Stimulated activated naive B cell treated with anti-CD40 and anti-IgM and Interleukin-4, amounts not matched to agents 10 μg/mL and 1 μg/mL and 100 μg/mL, for 72 hours (primary cell): ENCODE data around the gene BOD1L2.

Source experiments
- ATAC-seq, 2 donors: fragments of 150-1000 bp; cut with Tn5 transposase; replicated peaks; 2 replicates each; pipeline ENCODE4 v1.10.0; 2021; ENCODE audit warnings: moderate library complexity in 1 of 2
- DNase-seq: peaks from one replicate; pipeline ENCODE4 v3.0.0; 2021
- H3K27ac Mint-ChIP-seq: one replicate; pipeline ENCODE4 v1.8.0; 2022; ENCODE audit warnings: mild to moderate bottlenecking, mixed read lengths
- H3K27me3 Mint-ChIP-seq, 2 donors: one replicate each; pipeline ENCODE4 v1.8.0; 2022; ENCODE audit warnings: mixed read lengths in 2 of 2
- H3K36me3 Mint-ChIP-seq, 2 donors: one replicate each; pipeline ENCODE4 v1.8.0; 2022; ENCODE audit warnings: mixed read lengths in 2 of 2, mild to moderate bottlenecking in 1 of 2
- H3K4me1 Mint-ChIP-seq, 2 donors: one replicate each; pipeline ENCODE4 v1.8.0; 2022; ENCODE audit warnings: mixed read lengths in 2 of 2, mild to moderate bottlenecking in 1 of 2
- H3K4me3 Mint-ChIP-seq, 2 donors: one replicate each; pipeline ENCODE4 v1.8.0; 2022; ENCODE audit warnings: mild to moderate bottlenecking in 2 of 2, mixed read lengths in 2 of 2, moderate library complexity in 1 of 2
- H3K9me3 Mint-ChIP-seq, 2 donors: one replicate each; pipeline ENCODE4 v1.8.0; 2022; ENCODE audit warnings: mixed read lengths in 2 of 2, mild to moderate bottlenecking in 1 of 2

The BOD1L2 gene

DNA sequence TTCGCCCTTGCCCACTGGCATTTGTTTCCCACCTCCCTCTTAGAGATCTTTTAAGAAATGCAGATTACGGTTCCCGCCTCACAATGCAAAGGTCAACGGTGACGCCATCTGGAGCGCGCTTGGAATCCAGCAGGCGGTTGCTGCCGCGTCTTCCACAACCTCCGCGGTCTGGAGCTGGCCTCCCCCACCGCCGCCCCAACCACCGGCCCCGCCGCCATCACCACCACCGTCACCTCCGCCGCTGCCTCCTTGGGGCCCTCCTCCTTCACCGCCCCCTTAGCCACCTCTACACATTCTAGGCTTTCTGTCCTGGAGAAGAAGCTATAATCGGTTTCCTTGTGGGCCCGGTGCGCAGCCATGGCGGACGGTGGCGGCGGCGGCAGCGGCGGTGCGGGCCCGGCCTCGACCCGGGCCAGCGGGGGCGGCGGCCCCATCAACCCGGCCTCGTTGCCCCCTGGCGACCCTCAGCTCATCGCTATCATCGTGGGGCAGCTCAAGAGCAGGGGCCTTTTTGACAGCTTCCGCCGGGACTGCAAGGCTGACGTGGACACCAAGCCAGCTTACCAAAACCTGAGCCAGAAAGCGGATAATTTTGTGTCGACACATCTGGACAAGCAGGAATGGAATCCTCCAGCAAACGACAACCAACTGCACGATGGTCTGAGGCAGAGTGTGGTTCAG lies at the start of gene BOD1L2:
Gene BOD1L2, plus strand, starts transcription at position 132 of the 681 bp plus-strand sequence. Its CDS starts 226 bp downstream, at position 358.
- ATAC-seq (no peak), DNase-seq (no peak)
- peaks cover 0 to 1% of the 10 kb centered on the region in 2 donors for H3K36me3 Mint-ChIP-seq
- no peak within 1 kb of the TSS for H3K4me3 Mint-ChIP-seq
- H3K9me3 Mint-ChIP-seq, result peaks cover 4 to 7% of the 10 kb centered on the region in 2 donors
- H3K4me1 Mint-ChIP-seq, result peaks cover 3 to 6% of the 10 kb centered on the region in 2 donors
- H3K27me3 Mint-ChIP-seq, result peaks cover 43 to 71% of the 10 kb centered on the region in 2 donors
- H3K27ac Mint-ChIP-seq, result no peak within 1 kb of the TSS

DNA sequence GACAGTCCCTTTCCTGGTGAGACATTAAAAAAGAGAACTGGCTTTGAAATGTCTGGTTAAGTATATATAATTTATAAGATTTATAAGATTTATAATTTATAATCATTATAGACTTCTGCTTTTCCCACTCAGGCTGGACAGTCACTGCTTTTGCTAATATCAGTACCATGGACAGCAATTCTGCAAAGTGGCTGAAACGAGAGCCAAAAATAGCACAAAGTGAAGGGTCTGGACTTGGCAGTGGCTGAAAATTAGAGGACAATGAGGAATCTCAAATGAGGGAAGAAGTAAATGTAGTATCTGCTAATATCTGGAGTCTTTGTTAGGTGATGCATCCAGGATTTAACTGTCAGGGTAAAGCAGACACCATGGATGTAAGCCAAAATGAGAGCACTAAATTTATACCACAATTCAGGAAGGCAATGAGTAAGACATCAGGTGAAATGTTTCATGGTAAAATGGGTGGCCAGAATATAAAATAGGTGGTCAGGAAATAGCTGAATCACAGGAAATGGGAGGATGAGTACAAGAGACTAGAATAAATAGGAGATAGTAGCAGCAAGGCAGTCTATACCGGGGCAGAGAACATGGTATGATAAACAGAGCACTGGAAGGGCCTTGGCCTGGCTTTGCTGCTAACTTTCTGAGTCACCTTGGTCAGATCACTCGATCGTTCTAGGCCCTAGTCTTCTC lies 39.6 kb upstream of the BOD1L2 start:
- Mint-ChIP-seq H3K4me1 (no peaks in the 10 kb centered on the region), H3K9me3 (peaks cover 16 to 22% of the 10 kb centered on the region in 2 donors), H3K36me3 (peaks cover 2 to 6% of the 10 kb centered on the region in 2 donors), H3K27me3 (peaks cover 49 to 73% of the 10 kb centered on the region in 2 donors), H3K27ac (no peak overlapping the region), H3K4me3 (no peak overlapping the region)
- ATAC-seq (no peak), DNase-seq (no peak)

DNA sequence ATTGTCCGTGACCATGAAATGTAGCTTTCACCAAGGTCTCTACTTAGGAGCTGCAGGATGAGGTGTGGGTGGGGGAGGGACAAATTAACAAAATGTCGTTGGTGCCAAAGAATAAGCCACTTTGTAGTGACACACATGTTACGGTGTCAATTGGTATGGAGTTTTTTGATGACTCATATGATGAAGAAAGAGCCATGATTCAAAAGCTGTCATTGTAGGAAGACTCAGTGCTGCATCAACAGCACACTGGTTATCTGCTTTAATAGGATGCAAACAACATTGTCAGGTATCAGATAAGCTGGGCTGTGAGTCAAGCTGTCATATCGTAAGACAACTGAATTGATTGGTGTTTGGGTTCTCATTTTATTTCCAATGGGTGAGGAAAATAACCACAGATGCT lies 36.6 kb upstream of the BOD1L2 start:
- no peak overlapping the region for H3K4me3 Mint-ChIP-seq

DNA sequence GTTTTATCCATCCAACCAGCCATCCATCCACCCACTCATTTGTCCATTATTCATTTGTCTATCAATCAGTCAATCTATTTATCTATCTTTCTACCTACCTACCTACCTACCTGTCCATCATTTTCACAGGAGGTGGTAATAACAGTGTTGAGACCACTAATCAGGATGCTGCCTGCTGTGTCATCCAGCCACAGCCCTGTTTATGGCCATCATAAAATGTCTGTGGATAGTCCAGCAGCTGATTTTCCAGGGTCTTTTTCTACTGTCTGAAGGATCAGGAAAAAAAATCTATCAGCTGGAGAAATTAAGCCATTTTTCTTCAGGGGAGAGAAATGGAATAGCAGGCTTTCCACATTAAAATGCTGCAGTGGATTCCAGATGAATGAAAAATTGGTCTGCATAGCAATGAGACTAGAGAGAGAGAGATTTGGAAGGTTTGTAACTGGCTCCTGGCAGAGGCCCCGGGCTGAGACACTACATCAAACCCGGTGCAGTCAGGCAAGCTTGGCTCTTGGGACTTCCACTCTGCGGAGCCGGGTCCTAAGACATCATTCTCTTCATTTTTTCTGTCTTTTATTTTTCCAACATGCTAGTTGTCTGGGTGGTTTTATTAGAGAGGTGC lies 33.0 kb upstream of the BOD1L2 start:
- peaks cover 51 to 85% of the 10 kb centered on the region in 2 donors for H3K27me3 Mint-ChIP-seq
- H3K4me1 Mint-ChIP-seq, result no peaks in the 10 kb centered on the region
- H3K9me3 Mint-ChIP-seq, result peaks cover 7 to 10% of the 10 kb centered on the region in 2 donors
- H3K36me3 Mint-ChIP-seq, result no peaks in the 10 kb centered on the region
- H3K27ac Mint-ChIP-seq, result no peak overlapping the region
- ATAC-seq (no peak), DNase-seq (no peak)
- no peak overlapping the region for H3K4me3 Mint-ChIP-seq

More for the DNA sequence above, 36.6 kb upstream of the BOD1L2 start:
- no peak for ATAC-seq
- Mint-ChIP-seq H3K4me1 (no peaks in the 10 kb centered on the region), H3K36me3 (no peaks in the 10 kb centered on the region), H3K27ac (no peak overlapping the region), H3K9me3 (peaks cover 7 to 12% of the 10 kb centered on the region in 2 donors), H3K27me3 (peaks cover 50 to 79% of the 10 kb centered on the region in 2 donors)
- no peak for DNase-seq

DNA sequence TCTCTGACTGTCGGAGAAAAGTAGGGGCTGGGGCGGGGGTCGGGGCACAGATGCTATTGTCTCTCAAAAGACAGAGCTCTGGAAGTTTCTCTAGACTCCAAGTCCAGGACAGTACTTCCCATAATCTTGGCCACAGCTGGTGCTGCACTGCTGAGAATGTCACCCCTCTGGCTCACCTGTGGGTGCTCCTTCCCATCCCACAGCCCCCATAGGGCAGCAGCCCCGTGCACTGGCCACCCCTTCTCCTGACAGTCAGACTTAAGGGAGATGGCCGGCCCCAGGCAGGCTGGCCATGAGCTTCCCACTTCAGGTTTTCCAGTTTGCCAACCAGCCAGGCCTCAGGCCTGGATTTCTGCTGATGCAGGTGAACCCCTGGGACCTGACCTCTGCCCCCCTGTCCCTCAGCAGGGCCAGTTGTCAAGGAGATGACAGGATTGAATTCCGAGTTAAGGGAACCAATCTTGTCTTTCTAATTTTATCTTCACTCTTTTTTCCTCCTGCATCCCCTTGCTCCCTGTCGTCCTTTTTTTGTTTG lies 30.2 kb upstream of the BOD1L2 start:
- no peak overlapping the region for H3K27ac Mint-ChIP-seq
- no peak for ATAC-seq
- H3K36me3 Mint-ChIP-seq, result no peaks in the 10 kb centered on the region
- H3K4me3 Mint-ChIP-seq, result no peak overlapping the region
- H3K4me1 Mint-ChIP-seq, result no peaks in the 10 kb centered on the region
- peaks cover 50 to 74% of the 10 kb centered on the region in 2 donors for H3K27me3 Mint-ChIP-seq
- H3K9me3 Mint-ChIP-seq, result peaks cover 1 to 4% of the 10 kb centered on the region in 2 donors
- DNase-seq, result no peak

DNA sequence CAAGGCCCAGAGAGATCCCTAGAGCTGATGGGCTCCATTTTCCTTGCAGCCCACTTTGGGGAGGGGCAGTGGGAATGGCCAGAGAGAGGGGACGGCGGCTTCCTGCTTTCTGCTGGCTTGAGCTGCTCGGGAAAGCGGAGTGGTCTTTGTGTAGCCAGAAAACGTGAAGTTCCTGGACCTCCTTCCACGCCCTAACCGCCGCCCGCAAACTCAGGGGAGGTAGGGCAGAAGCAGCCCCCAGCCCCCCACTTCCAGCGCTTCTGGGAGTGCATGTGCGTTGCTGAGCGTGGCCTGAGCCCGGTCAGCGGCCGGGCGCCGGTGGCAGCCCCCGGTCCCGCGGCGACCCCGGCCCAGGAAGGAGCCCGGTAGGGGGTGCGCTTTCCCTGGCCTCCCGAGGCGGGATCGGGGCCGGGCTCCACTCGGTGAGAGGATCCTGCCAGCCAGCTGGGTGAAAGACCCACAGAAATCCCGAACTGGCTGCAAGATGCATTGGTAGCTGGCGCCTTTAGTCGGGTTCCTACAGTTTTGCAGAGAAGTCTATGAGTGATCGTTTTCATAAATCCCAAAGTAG lies 25.3 kb upstream of the BOD1L2 start:
- DNase-seq (no peak), ATAC-seq (no peak)
- no peaks in the 10 kb centered on the region for H3K36me3 Mint-ChIP-seq
- H3K4me3 Mint-ChIP-seq, result no peak overlapping the region
- no peaks in the 10 kb centered on the region for H3K4me1 Mint-ChIP-seq
- H3K27ac Mint-ChIP-seq, result no peak overlapping the region
- peaks cover 43 to 57% of the 10 kb centered on the region in 2 donors for H3K27me3 Mint-ChIP-seq
- H3K9me3 Mint-ChIP-seq, result no peaks in the 10 kb centered on the region

DNA sequence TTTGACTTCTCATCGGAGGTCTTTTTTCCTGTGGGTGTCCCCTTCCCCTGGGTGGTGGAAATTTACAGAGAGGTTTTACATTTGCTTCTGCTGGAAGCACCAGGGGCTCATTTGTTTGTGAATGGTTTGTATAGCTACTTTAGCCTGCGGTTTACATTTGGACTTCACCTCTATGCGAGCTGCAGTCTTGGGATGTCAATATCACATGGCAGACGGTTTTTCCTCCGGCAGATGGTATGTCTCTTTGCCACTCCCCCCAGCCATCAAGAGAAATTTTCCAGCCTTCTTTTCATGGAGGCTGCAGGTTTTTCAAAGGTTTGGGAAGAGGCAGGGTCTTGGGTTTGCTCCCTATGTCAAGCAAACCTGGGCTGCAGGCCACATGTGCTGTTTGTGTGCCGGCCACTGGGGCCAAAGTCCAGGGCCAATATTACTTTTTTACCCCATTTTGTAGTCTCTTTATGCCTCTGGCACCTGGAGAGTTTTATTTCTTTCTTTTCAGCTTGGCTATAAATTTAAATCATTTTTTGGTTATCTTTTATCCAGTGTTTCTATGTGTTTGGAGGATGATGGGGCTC lies 23.9 kb upstream of the BOD1L2 start:
- Mint-ChIP-seq H3K9me3 (no peaks in the 10 kb centered on the region), H3K27me3 (peaks cover 41 to 53% of the 10 kb centered on the region in 2 donors), H3K4me1 (no peaks in the 10 kb centered on the region), H3K27ac (no peak overlapping the region), H3K4me3 (no peak overlapping the region), H3K36me3 (no peaks in the 10 kb centered on the region)
- no peak for DNase-seq
- no peak for ATAC-seq

DNA sequence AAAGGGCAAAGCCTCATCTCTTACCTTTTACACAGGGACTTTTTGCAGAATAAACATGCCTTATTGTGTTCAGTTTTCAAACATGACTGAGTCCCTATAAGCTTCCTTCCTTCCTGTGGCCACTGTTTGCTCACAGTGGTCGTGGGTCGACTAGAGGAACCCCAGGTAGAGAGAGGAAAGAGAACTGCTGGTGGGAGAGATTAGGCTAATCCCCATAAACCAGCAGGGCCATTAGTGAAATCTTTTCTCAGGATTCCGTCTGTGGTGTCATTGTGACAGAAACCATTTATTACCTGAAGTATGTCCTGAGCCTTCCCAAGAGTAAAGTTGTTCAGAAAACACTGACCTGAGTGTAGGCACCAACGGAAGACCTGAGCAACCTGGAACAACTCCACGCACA lies 21.3 kb upstream of the BOD1L2 start:
- Mint-ChIP-seq H3K36me3 (no peaks in the 10 kb centered on the region), H3K9me3 (no peaks in the 10 kb centered on the region), H3K27me3 (peaks cover 51 to 63% of the 10 kb centered on the region in 2 donors), H3K4me3 (no peak overlapping the region), H3K27ac (no peak overlapping the region), H3K4me1 (no peaks in the 10 kb centered on the region)
- DNase-seq (no peak), ATAC-seq (no peak)

DNA sequence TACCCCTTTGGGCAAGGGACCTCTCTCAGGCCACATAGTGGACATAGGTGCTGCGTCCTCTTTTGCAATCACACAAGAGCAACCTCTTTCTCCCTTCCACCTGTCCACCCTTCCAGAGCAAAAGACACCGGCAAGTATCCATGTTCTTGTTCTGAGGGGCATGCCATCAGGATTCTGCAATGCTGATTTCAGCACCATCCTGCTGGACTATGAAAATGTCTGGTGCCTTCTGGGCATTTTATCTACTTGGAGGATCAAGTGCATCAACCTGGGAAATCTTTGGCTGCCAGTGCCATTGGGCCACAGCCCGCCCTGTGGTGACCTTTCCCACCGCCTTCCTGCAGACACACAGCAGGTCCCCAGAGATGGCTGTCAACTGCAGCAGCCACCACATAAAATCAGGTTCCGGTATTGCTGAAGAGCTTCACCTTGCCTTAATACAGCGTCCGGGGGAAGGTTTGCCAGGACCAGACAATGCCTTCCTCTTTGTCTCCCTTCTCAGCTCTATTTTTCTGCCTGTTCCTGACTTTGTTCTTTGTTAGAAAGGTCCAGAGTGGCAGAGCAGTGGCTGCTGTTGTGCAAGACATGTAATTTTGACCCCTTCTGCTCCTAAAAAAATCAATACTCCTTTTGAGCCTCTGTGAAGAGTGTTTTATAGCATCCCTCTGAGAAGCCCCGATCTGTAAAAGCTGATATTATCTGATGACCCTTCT lies 18.5 kb upstream of the BOD1L2 start:
- H3K36me3 Mint-ChIP-seq, result no peaks in the 10 kb centered on the region

DNA sequence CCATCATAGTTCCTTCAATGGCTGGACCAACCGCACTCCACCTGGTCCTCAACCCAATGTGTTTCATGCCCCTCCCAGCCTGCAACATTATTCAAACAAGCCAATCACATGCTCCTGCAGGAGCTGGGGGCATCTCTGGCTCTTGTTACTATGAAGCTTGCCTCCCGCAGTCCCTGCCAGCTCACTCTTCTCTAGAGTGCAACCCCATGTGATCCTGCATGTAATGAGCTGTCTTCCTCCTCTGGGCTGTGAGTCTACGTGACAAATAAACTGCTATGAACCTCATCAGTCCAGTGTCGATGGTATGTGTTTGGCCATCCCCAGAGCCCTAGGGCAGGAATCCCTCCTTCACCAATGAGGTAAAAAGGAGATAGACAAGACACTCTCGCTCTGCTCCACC lies 15.8 kb upstream of the BOD1L2 start:
- Mint-ChIP-seq H3K27ac (no peak overlapping the region), H3K4me1 (no peaks in the 10 kb centered on the region), H3K36me3 (no peaks in the 10 kb centered on the region), H3K4me3 (no peak overlapping the region), H3K9me3 (no peaks in the 10 kb centered on the region), H3K27me3 (peaks cover 55 to 62% of the 10 kb centered on the region in 2 donors)
- no peak for ATAC-seq
- no peak for DNase-seq

More for the DNA sequence above, 18.5 kb upstream of the BOD1L2 start:
- DNase-seq (no peak), ATAC-seq (no peak)
- Mint-ChIP-seq H3K27me3 (peaks cover 49 to 59% of the 10 kb centered on the region in 2 donors), H3K9me3 (no peaks in the 10 kb centered on the region), H3K27ac (no peak overlapping the region), H3K4me1 (no peaks in the 10 kb centered on the region), H3K4me3 (no peak overlapping the region)

DNA sequence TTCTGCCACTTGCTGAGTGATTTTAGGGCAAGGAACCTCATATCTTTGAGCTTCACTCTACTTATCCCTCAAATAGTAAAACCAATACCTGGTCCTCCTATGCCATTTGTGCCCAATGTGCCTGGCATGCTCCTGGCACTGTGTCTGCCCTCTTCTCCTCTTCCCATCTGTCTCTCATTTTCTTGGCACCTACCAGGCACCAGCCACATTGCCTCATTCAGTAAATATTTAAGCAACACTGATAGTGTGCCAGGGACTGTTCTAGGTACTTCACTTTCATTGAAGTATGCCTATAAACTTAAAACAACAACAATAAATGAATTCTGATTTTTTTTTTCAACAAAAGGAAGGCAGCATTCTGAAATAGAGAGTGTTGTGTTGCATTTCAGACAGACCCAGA lies 15.1 kb upstream of the BOD1L2 start:
- no peaks in the 10 kb centered on the region for H3K4me1 Mint-ChIP-seq
- no peak overlapping the region for H3K4me3 Mint-ChIP-seq
- ATAC-seq (no peak), DNase-seq (no peak)
- H3K27ac Mint-ChIP-seq, result no peak overlapping the region
- H3K27me3 Mint-ChIP-seq, result peaks cover 50 to 66% of the 10 kb centered on the region in 2 donors
- H3K9me3 Mint-ChIP-seq, result no peaks in the 10 kb centered on the region
- H3K36me3 Mint-ChIP-seq, result no peaks in the 10 kb centered on the region

DNA sequence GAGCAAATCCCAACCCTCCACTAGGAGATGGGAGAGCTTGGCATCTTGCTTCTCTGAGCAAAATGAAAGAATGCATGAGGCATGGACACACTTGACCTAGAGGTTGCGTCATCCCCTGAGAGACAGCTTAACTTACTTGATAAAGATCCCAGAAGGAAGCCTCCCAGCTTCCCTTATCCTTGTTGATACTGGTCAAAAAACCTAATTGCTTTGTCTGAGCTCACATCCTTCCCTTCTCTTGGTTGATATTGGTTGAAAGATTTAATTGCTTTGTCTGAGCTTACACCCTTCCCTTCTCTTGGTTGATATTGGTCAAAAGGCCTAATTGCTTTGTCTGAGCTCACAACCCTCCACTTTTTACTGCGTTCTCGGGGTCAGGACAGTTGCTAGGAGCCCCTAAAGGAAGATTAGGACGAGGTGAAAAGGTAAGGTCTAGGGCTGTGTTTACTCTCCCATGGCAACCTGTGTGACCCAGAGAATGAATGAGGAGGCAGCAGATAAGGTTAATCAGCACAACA lies 12.2 kb upstream of the BOD1L2 start:
- peaks cover 41 to 55% of the 10 kb centered on the region in 2 donors for H3K27me3 Mint-ChIP-seq
- H3K4me3 Mint-ChIP-seq, result no peak overlapping the region
- ATAC-seq (no peak), DNase-seq (no peak)
- no peak overlapping the region for H3K27ac Mint-ChIP-seq
- no peaks in the 10 kb centered on the region for H3K4me1 Mint-ChIP-seq
- no peaks in the 10 kb centered on the region for H3K36me3 Mint-ChIP-seq
- H3K9me3 Mint-ChIP-seq, result no peaks in the 10 kb centered on the region

DNA sequence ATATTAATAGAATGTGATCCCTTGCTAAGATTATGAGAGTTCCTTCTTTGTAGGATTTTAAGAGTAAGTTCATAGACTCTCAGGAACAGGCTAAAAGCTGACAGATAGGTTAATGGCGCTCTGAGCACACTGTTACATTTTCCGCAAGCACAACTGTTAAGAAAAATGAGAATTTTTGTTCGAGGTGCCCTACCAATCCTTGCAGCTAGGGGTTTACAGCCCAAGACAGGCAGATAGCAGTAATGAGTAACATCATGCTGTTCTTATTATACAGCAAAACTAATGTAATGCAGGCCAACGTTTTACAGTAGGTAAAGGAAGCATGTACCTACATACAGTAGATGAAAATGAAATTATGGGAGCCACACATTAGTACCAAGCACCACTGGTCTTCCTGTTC lies 11.2 kb upstream of the BOD1L2 start:
- Mint-ChIP-seq H3K27me3 (peaks cover 46 to 57% of the 10 kb centered on the region in 2 donors), H3K4me1 (no peaks in the 10 kb centered on the region), H3K36me3 (no peaks in the 10 kb centered on the region), H3K9me3 (peaks cover 0 to 2% of the 10 kb centered on the region in 2 donors), H3K27ac (no peak overlapping the region), H3K4me3 (no peak overlapping the region)
- DNase-seq (no peak), ATAC-seq (no peak)
